Measurements from ENCODE around the gene ZNF804A. TPM values are rescaled to one million over a fixed set of nuclear protein-coding genes. Genes with fewer than 3 reads are reported as not detected.

Gene ZNF804A
- total and polyA plus RNA-seq, 2 of the 8 experiments (the other 6 are each of a cell fraction or from before 2014, with no cell fraction given), result 0.02 TPM; not detected in 1

- Histone ChIP-seq H3K14ac (ENCODE audit: insufficient read length) (no peak overlapping the region), H2BK15ac (ENCODE audit: low read length) (no peak overlapping the region)
- TF ChIP-seq RXRA (IDR thresholded peaks at IDR 0.05; ENCODE audit: insufficient read depth, low read depth, low read length) (no peak), SUZ12 (IDR thresholded peaks at IDR 0.05; ENCODE audit: low read length) (no peak), RNF2 (IDR thresholded peaks at IDR 0.05; ENCODE audit: borderline replicate concordance, low read depth, low read length, missing control alignments, poor library complexity, severe bottlenecking) (no peak), SP4 (IDR thresholded peaks at IDR 0.05; ENCODE audit: low read length) (no peak), BCL11A (IDR thresholded peaks at IDR 0.05; ENCODE audit: low read depth in 2 of 2, low read length in 2 of 2) (no peak), BACH1 (IDR thresholded peaks at IDR 0.05; ENCODE audit: low read length) (no peak), EZH2 (IDR thresholded peaks at IDR 0.05; ENCODE audit: low read depth, low read length, severe bottlenecking) (no peak), JUN (IDR thresholded peaks at IDR 0.05; ENCODE audit: low read depth, low read length) (no peak), ASH2L (IDR thresholded peaks at IDR 0.05; ENCODE audit: low read length) (no peak), TBP (IDR thresholded peaks at IDR 0.05; ENCODE audit: low read depth, low read length) (no peak), MAFK (IDR thresholded peaks at IDR 0.05; ENCODE audit: low read depth, low read length) (no peak), CBX8 (IDR thresholded peaks at IDR 0.05; ENCODE audit: borderline replicate concordance, low read depth, low read length) (no peak), ATF3 (IDR thresholded peaks at IDR 0.05; ENCODE audit: insufficient read depth, low read depth, low read length) (no peak)
Measured at GRCh38 chr2:184558713-184559464, 39.4 kb upstream of the ZNF804A start.

More at GRCh38 chr2:184558713-184559464, 39.4 kb upstream of the ZNF804A start:
- CTCF ChIA-PET (ENCODE audit: partially characterized antibody), result no interaction called here
- 91% methylated on average over 5 of the region's 5 CpGs; no CpG with 5 or more reads in 1 of the 2 experiments for WGBS, 2 experiments (ENCODE audit: extremely low coverage in 1 of 2, insufficient coverage in 1 of 2, insufficient read length in 1 of 2, insufficient replicate concordance in 2 of 2, low coverage in 1 of 2, low lambda C conversion rate in 2 of 2, missing lambda C conversion rate in 1 of 2)
- Histone ChIP-seq H3K18ac (ENCODE audit: extremely low read depth, low read length) (no peak overlapping the region), H4K8ac (ENCODE audit: extremely low read depth, insufficient read depth, low read length) (no peak overlapping the region), H3K23ac (ENCODE audit: insufficient read length) (no peak overlapping the region), H2BK20ac (ENCODE audit: low read length) (no peak overlapping the region), H3K79me1 (ENCODE audit: low read depth, low read length) (no peaks in the 10 kb centered on the region), H3K27me3 (replicated peaks in 1 of 4; ENCODE audit: control insufficient read depth in 3 of 4, extremely low read depth in 1 of 4, insufficient read depth in 3 of 4, low read length in 3 of 4) (no peaks in the 10 kb centered on the region), H3K4ac (replicated peaks; ENCODE audit: insufficient read length, low read depth, low read length) (no peak overlapping the region), H3K4me2 (ENCODE audit: insufficient read depth in 1 of 2, low read depth in 2 of 2, low read length in 2 of 2) (no peak overlapping the region), H3K23me2 (ENCODE audit: low read depth, low read length) (no peaks in the 10 kb centered on the region), H3K9me3 (ENCODE audit: insufficient read depth in 2 of 2, low read depth in 1 of 2, low read length in 1 of 2) (no peaks in the 10 kb centered on the region; a peak in 1 of 4 replicates), H3K36me3 (ENCODE audit: control insufficient read depth in 2 of 4, insufficient read depth in 4 of 4, low read length in 3 of 4) (no peaks in the 10 kb centered on the region), H4K5ac (ENCODE audit: insufficient read length, low read depth, low read length) (no peak overlapping the region), H2BK120ac (replicated peaks; ENCODE audit: low read depth, low read length) (no peak overlapping the region), H3K79me2 (ENCODE audit: control insufficient read depth in 1 of 2, insufficient read depth in 2 of 2, low read length in 2 of 2) (no peaks in the 10 kb centered on the region), H3K9ac (replicated peaks in 1 of 4; ENCODE audit: extremely low read depth in 1 of 4, low read depth in 3 of 4, low read length in 3 of 4) (no peak overlapping the region), H2AFZ (ENCODE audit: low read length) (no peak overlapping the region), H2BK5ac (ENCODE audit: low read depth, low read length) (no peak overlapping the region), H3K4me3 (ENCODE audit: extremely low read depth in 1 of 4, insufficient read depth in 2 of 4, low read depth in 3 of 4, low read length in 4 of 4) (no peak overlapping the region), H2BK12ac (ENCODE audit: low read depth, low read length) (no peak overlapping the region), H4K91ac (replicated peaks; ENCODE audit: insufficient read length, low read length) (no peak overlapping the region), H2AK5ac (ENCODE audit: low read depth, low read length) (no peak overlapping the region), H3K56ac (replicated peaks; ENCODE audit: insufficient read length, low read depth, low read length) (no peak overlapping the region), H4K20me1 (replicated peaks in 1 of 2; ENCODE audit: control insufficient read depth in 1 of 2, insufficient read depth in 2 of 2, low read length in 2 of 2) (no peaks in the 10 kb centered on the region), H3K4me1 (replicated peaks in 1 of 4; ENCODE audit: control insufficient read depth in 3 of 4, insufficient read depth in 4 of 4, low read length in 3 of 4) (no peaks in the 10 kb centered on the region), H3K27ac (ENCODE audit: low read depth, low read length) (no peak overlapping the region)
- DNase-seq (ENCODE audit: low read depth in 1 of 2, low spot score in 2 of 2), result no peak
- no peak for FAIRE-seq
- POLR2A ChIA-PET (ENCODE audit: partially characterized antibody), result no interaction called here

Data from H1 (cell line).